A549 treated with GW870086 at 1 μM for 4 hours (cell line): ENCODE data around the gene NOTCH1. TPM values are rescaled to one million over a fixed set of nuclear protein-coding genes. Genes with fewer than 3 reads are reported as not detected.

Source experiments
- total RNA-seq: library from RNA; stranded (reverse); fragments of 200-300 nt; extraction: Qiagen RNA extraction; gene quantifications from 5 replicates; pipeline ENCODE4 v1.2.3, GENCODE V29; 2022; ENCODE audit warnings: low read depth

The NOTCH1 gene
- total RNA-seq, result 8.3 to 12.4 TPM (median 10.8 TPM) in 5 replicates

DNA sequence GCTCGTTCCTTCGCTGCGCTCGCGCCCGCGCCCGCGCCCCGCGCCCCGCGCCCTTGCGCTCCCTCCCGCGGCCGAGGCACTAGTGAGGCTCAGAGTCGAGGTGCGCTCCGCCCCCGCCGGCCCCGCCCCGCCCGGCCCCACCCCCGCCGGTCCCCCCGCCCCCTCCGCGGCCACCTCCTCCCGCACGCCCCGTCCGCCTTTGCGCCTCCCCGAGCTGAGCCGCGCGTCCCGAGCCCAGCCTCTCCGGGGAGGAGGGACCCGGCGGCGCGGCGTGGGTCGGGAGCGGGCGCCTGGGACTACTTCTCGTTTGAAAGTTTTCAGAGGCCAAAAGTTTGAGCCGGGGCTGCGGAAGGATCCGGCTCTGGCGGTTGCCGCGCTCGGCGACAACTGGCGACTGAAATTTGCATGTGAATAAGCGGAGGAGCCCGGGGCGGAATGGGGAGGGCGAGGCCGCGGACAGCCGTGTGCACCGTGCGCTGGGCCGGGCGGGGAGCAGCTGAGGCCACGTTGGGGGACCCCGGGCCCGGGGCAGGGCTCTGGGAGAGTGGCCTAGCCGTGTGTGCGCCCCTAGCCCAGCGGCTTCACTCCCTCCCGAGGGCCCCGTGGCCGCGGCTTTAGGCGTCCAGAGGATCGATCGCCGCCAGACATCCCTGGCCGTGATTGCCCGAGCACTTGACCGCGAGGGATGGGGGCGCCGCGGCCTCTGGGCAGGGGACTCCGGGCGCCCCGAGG is at the start of gene NOTCH1:
Gene NOTCH1, minus strand, starts transcription at position 84 of the 732 bp plus-strand sequence. CDS start 262 bp downstream, outside the sequence.

GRCh38 chr9:136482793-136483588 is 62.9 kb downstream of the NOTCH1 start, which contains the start of gene SEC16A:
TSS of gene SEC16A (minus strand) at chr9:136483040. CDS start at chr9:136477615, 5,425 bp downstream.

Other genes with a start within 250 kb of the NOTCH1 start
- gene CCDC187, start 242.0 kb downstream of the NOTCH1 start, total RNA-seq, result 0.01 TPM in 2 of 5 replicates, not detected in the others
- 8.8 to 14.0 TPM (median 12.7 TPM) in 5 replicates for gene GPSM1, start 218.5 kb downstream of the NOTCH1 start, total RNA-seq
- gene DNLZ, start 182.3 kb downstream of the NOTCH1 start, total RNA-seq, result 28.1 to 45.8 TPM (median 35.7 TPM) in 5 replicates
- gene CARD9, start 172.4 kb downstream of the NOTCH1 start, total RNA-seq, result 0.82 to 1.9 TPM (median 1.2 TPM) in 5 replicates
- 10.3 to 13.0 TPM (median 12.7 TPM) in 5 replicates for gene SNAPC4, start 145.9 kb downstream of the NOTCH1 start, total RNA-seq
- 55.9 to 75.2 TPM (median 71.3 TPM) in 5 replicates for gene ENTR1, start 135.4 kb downstream of the NOTCH1 start, total RNA-seq
- gene PMPCA, start 135.4 kb downstream of the NOTCH1 start, total RNA-seq, result 78.0 to 93.9 TPM (median 85.1 TPM) in 5 replicates
- gene INPP5E, start 106.2 kb downstream of the NOTCH1 start, total RNA-seq, result 14.2 to 20.7 TPM (median 19.7 TPM) in 5 replicates
- gene SEC16A, start 63.0 kb downstream of the NOTCH1 start, total RNA-seq, result 49.6 to 61.9 TPM (median 60.6 TPM) in 5 replicates
- 36.2 to 58.7 TPM (median 55.2 TPM) in 5 replicates for gene EGFL7, start 116.9 kb upstream of the NOTCH1 start, total RNA-seq
- gene AGPAT2, start 141.4 kb upstream of the NOTCH1 start, total RNA-seq, result 68.2 to 110 TPM (median 105 TPM) in 5 replicates
- gene DIPK1B, start 166.5 kb upstream of the NOTCH1 start, total RNA-seq, result 6.9 to 9.6 TPM (median 9.4 TPM) in 5 replicates
- not detected in 5 replicates for gene LCN10, start 196.9 kb upstream of the NOTCH1 start, total RNA-seq
- gene LCN6, start 202.5 kb upstream of the NOTCH1 start, total RNA-seq, result not detected in 5 replicates
- gene LCN8, start 212.2 kb upstream of the NOTCH1 start, total RNA-seq, result not detected in 5 replicates
- not detected in 5 replicates for gene LCN15, start 218.5 kb upstream of the NOTCH1 start, total RNA-seq
- 64.6 to 80.7 TPM (median 74.2 TPM) in 5 replicates for gene TMEM141, start 245.3 kb upstream of the NOTCH1 start, total RNA-seq